ENCODE measurements around the gene CAP2. TPM values are rescaled to one million over a fixed set of nuclear protein-coding genes. Genes with fewer than 3 reads are reported as not detected.

The CAP2 gene
- total and polyA plus RNA-seq, 2 donors (not counting 1 experiment from before 2014, with no cell fraction given) = 8.6 to 38.1 TPM

GRCh38 chr6:17360564-17360963 lies 32.8 kb upstream of the CAP2 start:
- H3K27ac ChIP-seq (ENCODE audit: insufficient read depth, low read length) = no peak overlapping the region
- no peak overlapping the region for H3K4me2 ChIP-seq (ENCODE audit: extremely low read depth, insufficient read depth, low read length)
- no peaks in the 10 kb centered on the region for H3K4me1 ChIP-seq (ENCODE audit: control insufficient read depth, extremely low read depth, insufficient read depth, low read length)
- H3K36me3 ChIP-seq (ENCODE audit: control insufficient read depth, insufficient read depth, low read length) = no peaks in the 10 kb centered on the region
- H3K27me3 ChIP-seq (ENCODE audit: control insufficient read depth, insufficient read depth, low read length) = no peaks in the 10 kb centered on the region
- DNase-seq (ENCODE audit: low read depth in 2 of 2) = no peak
- no peaks in the 10 kb centered on the region for H3K9me3 ChIP-seq (ENCODE audit: control insufficient read depth, insufficient read depth, low read depth, low read length)
- H3K9ac ChIP-seq (ENCODE audit: insufficient read depth, low read length) = no peak overlapping the region
- no peaks in the 10 kb centered on the region for H4K20me1 ChIP-seq (ENCODE audit: control insufficient read depth, extremely low read depth, insufficient read depth, low read length)
- no peak overlapping the region for H3K4me3 ChIP-seq (replicated peaks in 1 of 4; ENCODE audit: control extremely low read depth in 1 of 4, insufficient read depth in 1 of 4, low read depth in 3 of 4, low read length in 4 of 4)
- TF ChIP-seq EZH2 (IDR thresholded peaks at IDR 0.05; ENCODE audit: low read length, missing control alignments) (no peak), CTCF (conservative IDR thresholded peaks at IDR 0.05 in 1 of 2, IDR thresholded peaks at IDR 0.05 in 1 of 2; ENCODE audit: low read depth in 1 of 2, low read length in 2 of 2) (no peak)
- H3K79me2 ChIP-seq (ENCODE audit: control insufficient read depth, insufficient read depth, low read length) = no peaks in the 10 kb centered on the region
- no peak overlapping the region for H2AFZ ChIP-seq (ENCODE audit: low read length)

- H2AFZ ChIP-seq (ENCODE audit: low read length) = no peak overlapping the region
- no peak overlapping the region for H3K27ac ChIP-seq (ENCODE audit: insufficient read depth, low read length)
- H3K4me3 ChIP-seq (replicated peaks in 1 of 4; ENCODE audit: control extremely low read depth in 1 of 4, insufficient read depth in 1 of 4, low read depth in 3 of 4, low read length in 4 of 4) = no peak overlapping the region
- H3K9me3 ChIP-seq (ENCODE audit: control insufficient read depth, insufficient read depth, low read depth, low read length) = no peaks in the 10 kb centered on the region
- no peaks in the 10 kb centered on the region for H3K36me3 ChIP-seq (ENCODE audit: control insufficient read depth, insufficient read depth, low read length)
- H3K4me2 ChIP-seq (ENCODE audit: extremely low read depth, insufficient read depth, low read length) = no peak overlapping the region
- H4K20me1 ChIP-seq (ENCODE audit: control insufficient read depth, extremely low read depth, insufficient read depth, low read length) = no peaks in the 10 kb centered on the region
- no peaks in the 10 kb centered on the region for H3K4me1 ChIP-seq (ENCODE audit: control insufficient read depth, extremely low read depth, insufficient read depth, low read length)
- peak; percentile 44 to 57 for DNase-seq (ENCODE audit: low read depth in 2 of 2)
- no peak overlapping the region for H3K9ac ChIP-seq (ENCODE audit: insufficient read depth, low read length)
- H3K79me2 ChIP-seq (ENCODE audit: control insufficient read depth, insufficient read depth, low read length) = no peaks in the 10 kb centered on the region
- TF ChIP-seq CTCF (conservative IDR thresholded peaks at IDR 0.05 in 1 of 2, IDR thresholded peaks at IDR 0.05 in 1 of 2; ENCODE audit: low read depth in 1 of 2, low read length in 2 of 2) (no peak), EZH2 (IDR thresholded peaks at IDR 0.05; ENCODE audit: low read length, missing control alignments) (no peak)
- no peaks in the 10 kb centered on the region for H3K27me3 ChIP-seq (ENCODE audit: control insufficient read depth, insufficient read depth, low read length)
These were observed 32.4 kb upstream of the CAP2 start for GRCh38 chr6:17361013-17361412.

- Histone ChIP-seq H3K4me2 (ENCODE audit: extremely low read depth, insufficient read depth, low read length) (no peak overlapping the region), H3K9ac (ENCODE audit: insufficient read depth, low read length) (no peak overlapping the region), H3K27me3 (ENCODE audit: control insufficient read depth, insufficient read depth, low read length) (no peaks in the 10 kb centered on the region), H3K79me2 (ENCODE audit: control insufficient read depth, insufficient read depth, low read length) (no peaks in the 10 kb centered on the region), H3K27ac (ENCODE audit: insufficient read depth, low read length) (no peak overlapping the region), H3K4me1 (ENCODE audit: control insufficient read depth, extremely low read depth, insufficient read depth, low read length) (no peaks in the 10 kb centered on the region), H3K36me3 (ENCODE audit: control insufficient read depth, insufficient read depth, low read length) (no peaks in the 10 kb centered on the region), H3K4me3 (replicated peaks in 1 of 4; ENCODE audit: control extremely low read depth in 1 of 4, insufficient read depth in 1 of 4, low read depth in 3 of 4, low read length in 4 of 4) (no peak overlapping the region), H2AFZ (ENCODE audit: low read length) (no peak overlapping the region), H3K9me3 (ENCODE audit: control insufficient read depth, insufficient read depth, low read depth, low read length) (no peaks in the 10 kb centered on the region), H4K20me1 (ENCODE audit: control insufficient read depth, extremely low read depth, insufficient read depth, low read length) (no peaks in the 10 kb centered on the region)
- no peak for DNase-seq (ENCODE audit: low read depth in 2 of 2)
- TF ChIP-seq EZH2 (IDR thresholded peaks at IDR 0.05; ENCODE audit: low read length, missing control alignments) (no peak), CTCF (conservative IDR thresholded peaks at IDR 0.05 in 1 of 2, IDR thresholded peaks at IDR 0.05 in 1 of 2; ENCODE audit: low read depth in 1 of 2, low read length in 2 of 2) (no peak)
These were observed 27.4 kb upstream of the CAP2 start for GRCh38 chr6:17365961-17366360.
